B cell (primary cell): Measurements from ENCODE around the gene PGAM2. TPM values are rescaled to one million over a fixed set of nuclear protein-coding genes. Genes with fewer than 3 reads are reported as not detected.

Experiments used
- ATAC-seq: fragments of 200-7000 bp; cut with Tn5 transposase; one replicate; pipeline ENCODE4 v1.10.0; 2021; ENCODE audit warnings: low read depth, mild to moderate bottlenecking, moderate number of reproducible peaks, moderate library complexity
- CTCF ChIA-PET: fragments of 350-600 bp; sonication (Branson Sonifier 250); formaldehyde crosslinking; loops from one replicate; lab custom pipeline; 2021; ENCODE audit warnings: antibody characterized with exemption, inconsistent platforms; lab: Charles Lee
- POLR2A ChIA-PET: fragments of 350-600 bp; sonication (Branson Sonifier 250); formaldehyde crosslinking; loops from one replicate; lab custom pipeline; 2021; ENCODE audit warnings: antibody characterized with exemption; lab: Charles Lee
- DNase-seq: peaks from one replicate; pipeline ENCODE4 v3.0.0; 2013
- H2AFZ ChIP-seq: 2 replicates; pipeline ENCODE4 v1.6.1; 2012; ENCODE audit warnings: mild to moderate bottlenecking, low read depth, low read length; ENCODE audit not compliant: insufficient read depth, poor library complexity, severe bottlenecking
- H3K27ac ChIP-seq, 2 donors: 1 replicate in 1 of 2; 2 replicates in 1 of 2; pipeline ENCODE4 v1.5.1; 2012 to 2013; ENCODE audit warnings: low read length in 2 of 2, mild to moderate bottlenecking in 2 of 2, moderate library complexity in 1 of 2
- H3K27me3 ChIP-seq, 4 experiments: fragments of 200-600 bp in 1 of 4; sonication (generic) in 1 of 4; replicated peaks in 1 of 4; 1 replicate in 2 of 4; 2 replicates in 2 of 4; pipeline versions ENCODE4 v1.6.1 to v1.7.0; 2013 to 2016; ENCODE audit warnings: low read length in 3 of 4, mild to moderate bottlenecking in 2 of 4, mixed read lengths in 1 of 4, moderate library complexity in 1 of 4; ENCODE audit not compliant: insufficient read depth in 4 of 4, control insufficient read depth in 3 of 4; ENCODE audit errors: control extremely low read depth in 1 of 4
- H3K36me3 ChIP-seq, 2 experiments: replicated peaks in 1 of 2; 1 replicate in 1 of 2; 2 replicates in 1 of 2; pipeline versions ENCODE4 v1.6.1 to v1.7.1; 2013; ENCODE audit warnings: low read length in 1 of 2; ENCODE audit not compliant: insufficient read depth in 2 of 2, control insufficient read depth in 1 of 2; ENCODE audit errors: control extremely low read depth in 1 of 2, extremely low read depth in 1 of 2
- H3K4me1 ChIP-seq, 2 donors: fragments of 200-600 bp in 1 of 2; sonication (generic) in 1 of 2; 1 replicate in 1 of 2; 2 replicates in 1 of 2; pipeline versions ENCODE4 v1.5.1 to v1.6.1; 2013 to 2017; ENCODE audit warnings: low read length in 2 of 2; ENCODE audit not compliant: control insufficient read depth in 2 of 2, insufficient read depth in 2 of 2
- H3K4me2 ChIP-seq: replicated peaks from 2 replicates; pipeline ENCODE3; 2012; ENCODE audit warnings: mild to moderate bottlenecking, low read depth, low read length; ENCODE audit not compliant: poor library complexity, severe bottlenecking
- H3K4me3 ChIP-seq, 5 experiments: fragments of 200-600 bp in 1 of 5; sonication (generic) in 1 of 5; 1 replicate in 3 of 5; 2 replicates in 2 of 5; pipeline versions ENCODE4 v1.5.1 to v1.7.0; 2011 to 2016; ENCODE audit warnings: low read length in 4 of 5, mild to moderate bottlenecking in 4 of 5, low read depth in 2 of 5, control low read depth in 1 of 5, moderate library complexity in 1 of 5; ENCODE audit not compliant: insufficient read depth in 1 of 5; ENCODE audit errors: control extremely low read depth in 1 of 5, extremely low read depth in 1 of 5
- H3K79me2 ChIP-seq: fragments of 200-600 bp; sonication (generic); one replicate; pipeline ENCODE4 v1.6.0; 2016; ENCODE audit warnings: low read length; ENCODE audit not compliant: control insufficient read depth, insufficient read depth
- H3K9ac ChIP-seq: fragments of 200-600 bp; sonication (generic); 2 replicates; pipeline ENCODE4 v1.6.1; 2017; ENCODE audit warnings: mild to moderate bottlenecking, low read length, moderate library complexity
- H3K9me3 ChIP-seq, 3 donors: one replicate each; pipeline versions ENCODE4 v1.6.1 to v1.7.1; 2013; ENCODE audit warnings: low read length in 2 of 3; ENCODE audit not compliant: control insufficient read depth in 2 of 3, insufficient read depth in 1 of 3; ENCODE audit errors: control extremely low read depth in 1 of 3
- H4K20me1 ChIP-seq: 2 replicates; pipeline ENCODE4 v1.6.0; 2012; ENCODE audit warnings: mild to moderate bottlenecking, low read length; ENCODE audit not compliant: insufficient read depth, control insufficient read depth, poor library complexity, severe bottlenecking
- H3K27ac Mint-ChIP-seq: one replicate; pipeline ENCODE4 v1.8.0; 2021; ENCODE audit warnings: mixed read lengths
- H3K27me3 Mint-ChIP-seq: one replicate; pipeline ENCODE4 v1.8.0; 2021; ENCODE audit warnings: mixed read lengths
- H3K4me1 Mint-ChIP-seq: one replicate; pipeline ENCODE4 v1.8.0; 2021; ENCODE audit warnings: mixed read lengths
- H3K4me3 Mint-ChIP-seq: one replicate; pipeline ENCODE4 v1.8.0; 2021; ENCODE audit warnings: mixed read lengths
- H3K9me3 Mint-ChIP-seq: one replicate; pipeline ENCODE4 v1.8.0; 2022; ENCODE audit warnings: mixed read lengths; ENCODE audit not compliant: insufficient read depth
- EZH2 ChIP-seq: IDR thresholded peaks from 2 replicates; pipeline ENCODE4 v1.6.1; 2012; ENCODE audit warnings: borderline replicate concordance, low read depth, mild to moderate bottlenecking, moderate library complexity, low read length; ENCODE audit not compliant: insufficient read depth, poor library complexity, severe bottlenecking
- WGBS: methylation state at CpG from one replicate; pipeline ENCODE4 v1.1.5; 2013; ENCODE audit warnings: missing lambda C conversion rate; ENCODE audit not compliant: insufficient coverage; 5-methylcytosine and 5-hydroxymethylcytosine counted together
- intact Hi-C: fragments of 100-400 bp; cut with micrococcal nuclease; formaldehyde crosslinking; loops from one replicate; pipeline ENCODE4 v1.10.0; 2022
- polyA plus RNA-seq: library from polyadenylated mRNA; depleted of rRNA; stranded (reverse); fragments of >200 nt; gene quantifications from 2 replicates; pipeline ENCODE4 v1.2.3, GENCODE V29; 2012
- total RNA-seq, 2 donors: library from RNA; stranded (reverse); fragments of 120-200 nt in 1 of 2; gene quantifications; 1 replicate in 1 of 2; 2 replicates in 1 of 2; pipeline versions ENCODE4 v1.2.3 to v1.2.4, GENCODE V29; 2013 to 2022
- TF ChIP-seq, protein P1 (sequence below): fragments of 200-600 bp; IDR thresholded peaks from one replicate; pipeline ENCODE4 v1.8.0; 2022; ENCODE audit warnings: antibody characterized with exemption, mild to moderate bottlenecking

The PGAM2 gene
- total and polyA plus RNA-seq, 2 donors (not counting 1 experiment from before 2014, with no cell fraction given): 0.69 to 3.2 TPM

DNA sequence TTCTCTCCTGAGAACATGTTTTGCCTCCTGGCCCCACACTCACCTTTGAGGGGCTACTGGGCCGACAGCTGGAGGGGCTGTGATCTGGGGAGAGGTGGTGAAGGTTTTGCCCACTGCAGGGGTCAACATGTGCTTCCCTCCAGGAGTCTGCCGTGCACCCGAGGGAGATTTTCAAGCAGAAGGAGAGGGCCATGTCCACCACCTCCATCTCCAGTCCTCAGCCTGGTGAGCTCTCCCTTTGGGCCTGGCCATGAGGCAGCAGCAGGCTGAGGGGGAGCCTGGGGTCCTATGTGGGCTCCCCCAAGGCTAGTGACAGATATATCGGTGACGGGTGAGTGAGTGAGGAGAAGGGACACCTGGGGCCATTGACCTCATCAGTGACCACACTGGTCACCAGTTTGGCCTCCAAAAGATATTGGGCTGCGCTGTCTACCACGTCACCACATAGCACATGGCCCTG, 6.6 kb downstream of the PGAM2 start:
- peaks cover 73% of the 10 kb centered on the region for H3K4me1 Mint-ChIP-seq
- Histone ChIP-seq H3K9ac (peak overlapping the region; percentile 31), H3K4me1 (peaks cover 73 to 86% of the 10 kb centered on the region in 2 donors), H3K4me3 (peak overlapping the region in 2 of 5 experiments; percentile 6 to 15), H3K79me2 (peaks cover 67% of the 10 kb centered on the region), H4K20me1 (peaks cover 11% of the 10 kb centered on the region), H2AFZ (no peak overlapping the region), H3K4me2 (peak overlapping the region; percentile 64), H3K36me3 (peaks cover 0 to 87% of the 10 kb centered on the region in 2 experiments), H3K27me3 (no peaks in the 10 kb centered on the region), H3K9me3 (peaks cover 0 to 4% (median 0%) of the 10 kb centered on the region in 3 donors), H3K27ac (peak overlapping the region; percentile 93 to 99)
- peak overlapping the region; percentile 88 for H3K4me3 Mint-ChIP-seq
- WGBS: 20% methylated on average over 1 of the region's 7 CpGs
- TF ChIP-seq EZH2: no peak
- TF ChIP-seq, protein P1, sequence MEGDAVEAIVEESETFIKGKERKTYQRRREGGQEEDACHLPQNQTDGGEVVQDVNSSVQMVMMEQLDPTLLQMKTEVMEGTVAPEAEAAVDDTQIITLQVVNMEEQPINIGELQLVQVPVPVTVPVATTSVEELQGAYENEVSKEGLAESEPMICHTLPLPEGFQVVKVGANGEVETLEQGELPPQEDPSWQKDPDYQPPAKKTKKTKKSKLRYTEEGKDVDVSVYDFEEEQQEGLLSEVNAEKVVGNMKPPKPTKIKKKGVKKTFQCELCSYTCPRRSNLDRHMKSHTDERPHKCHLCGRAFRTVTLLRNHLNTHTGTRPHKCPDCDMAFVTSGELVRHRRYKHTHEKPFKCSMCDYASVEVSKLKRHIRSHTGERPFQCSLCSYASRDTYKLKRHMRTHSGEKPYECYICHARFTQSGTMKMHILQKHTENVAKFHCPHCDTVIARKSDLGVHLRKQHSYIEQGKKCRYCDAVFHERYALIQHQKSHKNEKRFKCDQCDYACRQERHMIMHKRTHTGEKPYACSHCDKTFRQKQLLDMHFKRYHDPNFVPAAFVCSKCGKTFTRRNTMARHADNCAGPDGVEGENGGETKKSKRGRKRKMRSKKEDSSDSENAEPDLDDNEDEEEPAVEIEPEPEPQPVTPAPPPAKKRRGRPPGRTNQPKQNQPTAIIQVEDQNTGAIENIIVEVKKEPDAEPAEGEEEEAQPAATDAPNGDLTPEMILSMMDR: no peak
- ATAC-seq (peak; percentile 43), DNase-seq (no peak)
- peak overlapping the region; percentile 100 for H3K27ac Mint-ChIP-seq
- ChIA-PET POLR2A (interaction anchor here (0.9 to 1.8 kb wide), 6 partner anchors 9 to 20 kb away, joined by 4 to 18 read pairs (median 7); partner anchors contain the start of gene DBNL), CTCF (interaction anchor here (1.0 to 3.0 kb wide), 7 partner anchors 9 to 39 kb away, joined by 3 to 17 read pairs (median 5); partner anchors contain the start of gene DBNL)
- no peaks in the 10 kb centered on the region for H3K27me3 Mint-ChIP-seq
- intact Hi-C loops: loop anchor here (1.0 kb wide), 4 partner anchors 12 to 39 kb away; partner anchors contain the start of gene POLM
- H3K9me3 Mint-ChIP-seq: no peaks in the 10 kb centered on the region
